ENCODE measurements around the gene CANT1.

The CANT1 gene

DNA sequence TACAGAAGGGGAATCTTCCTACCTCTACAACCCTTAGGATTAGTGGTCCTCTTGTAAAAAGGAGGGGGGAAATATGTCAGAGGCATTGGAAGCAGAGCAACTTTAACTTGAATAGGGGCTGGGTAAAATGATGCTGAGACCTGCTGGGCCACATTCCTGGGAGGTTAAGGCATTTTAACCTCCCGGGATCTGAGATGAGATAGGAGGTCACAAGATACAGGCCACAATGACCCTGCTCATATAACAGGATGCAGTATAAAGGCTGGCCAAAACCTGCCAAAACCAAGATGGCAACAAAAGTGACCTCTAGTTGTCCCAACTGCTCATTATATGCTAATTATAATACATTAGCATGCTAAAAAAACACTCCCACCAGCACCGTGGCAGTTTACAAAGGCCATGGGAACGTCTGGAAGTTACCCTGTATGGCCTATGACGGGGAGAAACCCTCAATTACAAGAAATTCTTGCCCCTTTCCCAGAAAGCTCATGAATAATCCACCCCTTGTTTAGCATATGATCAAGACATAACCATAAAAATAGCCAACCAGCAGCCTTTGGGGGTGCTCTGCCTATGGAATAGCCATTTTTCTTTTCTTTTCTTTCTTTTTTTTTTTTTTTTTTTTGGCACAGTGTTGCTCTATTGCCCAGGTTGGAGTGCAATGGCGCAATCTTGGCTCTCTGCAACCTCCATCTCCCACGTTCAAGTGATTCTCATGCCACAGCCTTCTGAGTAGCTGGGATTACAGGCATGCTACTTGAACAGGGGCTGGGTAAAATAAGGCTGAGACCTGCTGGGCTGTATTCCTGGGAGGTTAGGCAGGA lies 8.2 kb upstream of the CANT1 start:
- TF ChIP-seq TAF1 (IDR thresholded peaks at IDR 0.05; ENCODE audit: borderline replicate concordance, insufficient read depth, low read length) (no peak), POLR2AphosphoS5 (IDR thresholded peaks at IDR 0.05; ENCODE audit: low read depth, low read length) (no peak), REST (IDR thresholded peaks at IDR 0.05; ENCODE audit: insufficient read depth in 1 of 2, low read depth in 2 of 2, low read length in 2 of 2) (no peak), FOXP2 (optimal IDR thresholded peaks at IDR 0.05; ENCODE audit: borderline replicate concordance, extremely low read depth, extremely low read length, insufficient read depth) (no peak), SIN3A (IDR thresholded peaks at IDR 0.05; ENCODE audit: borderline replicate concordance, insufficient read depth, low read length) (no peak)

- no peak for TF ChIP-seq TAF1 (IDR thresholded peaks at IDR 0.05; ENCODE audit: borderline replicate concordance, insufficient read depth, low read length)
- no peak for TF ChIP-seq REST (IDR thresholded peaks at IDR 0.05; ENCODE audit: insufficient read depth in 1 of 2, low read depth in 2 of 2, low read length in 2 of 2)
- TF ChIP-seq POLR2AphosphoS5 (IDR thresholded peaks at IDR 0.05; ENCODE audit: low read depth, low read length) = no peak
- no peak for TF ChIP-seq FOXP2 (optimal IDR thresholded peaks at IDR 0.05; ENCODE audit: borderline replicate concordance, extremely low read depth, extremely low read length, insufficient read depth)
- no peak for TF ChIP-seq SIN3A (IDR thresholded peaks at IDR 0.05; ENCODE audit: borderline replicate concordance, insufficient read depth, low read length)
Measured at GRCh38 chr17:79014158-79014758, 4.7 kb upstream of the CANT1 start.

DNA sequence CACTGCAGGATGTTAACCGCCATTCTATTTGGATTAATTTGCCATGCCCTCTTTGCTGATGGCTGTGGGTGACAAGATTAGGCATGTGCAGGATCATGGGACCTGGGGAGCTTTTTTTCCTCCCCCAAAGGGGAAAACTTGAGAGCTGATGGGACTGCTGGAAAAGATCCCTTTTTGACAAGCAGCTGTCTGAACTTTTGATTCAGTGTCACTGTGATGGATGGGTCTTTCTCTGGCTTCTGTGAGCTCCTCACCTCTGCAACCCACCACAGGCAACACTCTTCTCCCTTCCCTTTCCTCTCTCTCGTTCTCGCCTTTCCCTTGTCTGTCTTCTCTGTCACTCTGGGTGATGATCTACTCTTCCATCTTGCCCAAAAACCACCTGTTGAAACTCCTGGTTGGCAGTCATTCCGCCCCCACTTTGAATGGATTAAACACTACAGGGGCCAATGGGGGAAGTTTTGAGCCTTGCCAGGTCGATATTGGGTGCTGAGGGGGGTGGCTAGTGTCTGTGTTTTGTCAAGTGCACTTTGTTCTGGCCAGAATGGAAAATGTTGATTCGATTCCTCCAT lies 3.1 kb upstream of the CANT1 start:
- TF ChIP-seq SIN3A (IDR thresholded peaks at IDR 0.05; ENCODE audit: borderline replicate concordance, insufficient read depth, low read length) = no peak
- TF ChIP-seq REST (IDR thresholded peaks at IDR 0.05; ENCODE audit: insufficient read depth in 1 of 2, low read depth in 2 of 2, low read length in 2 of 2) = no peak
- TF ChIP-seq FOXP2 (optimal IDR thresholded peaks at IDR 0.05; ENCODE audit: borderline replicate concordance, extremely low read depth, extremely low read length, insufficient read depth) = no peak
- TF ChIP-seq POLR2AphosphoS5 (IDR thresholded peaks at IDR 0.05; ENCODE audit: low read depth, low read length) = no peak
- TF ChIP-seq TAF1 (IDR thresholded peaks at IDR 0.05; ENCODE audit: borderline replicate concordance, insufficient read depth, low read length) = no peak

DNA sequence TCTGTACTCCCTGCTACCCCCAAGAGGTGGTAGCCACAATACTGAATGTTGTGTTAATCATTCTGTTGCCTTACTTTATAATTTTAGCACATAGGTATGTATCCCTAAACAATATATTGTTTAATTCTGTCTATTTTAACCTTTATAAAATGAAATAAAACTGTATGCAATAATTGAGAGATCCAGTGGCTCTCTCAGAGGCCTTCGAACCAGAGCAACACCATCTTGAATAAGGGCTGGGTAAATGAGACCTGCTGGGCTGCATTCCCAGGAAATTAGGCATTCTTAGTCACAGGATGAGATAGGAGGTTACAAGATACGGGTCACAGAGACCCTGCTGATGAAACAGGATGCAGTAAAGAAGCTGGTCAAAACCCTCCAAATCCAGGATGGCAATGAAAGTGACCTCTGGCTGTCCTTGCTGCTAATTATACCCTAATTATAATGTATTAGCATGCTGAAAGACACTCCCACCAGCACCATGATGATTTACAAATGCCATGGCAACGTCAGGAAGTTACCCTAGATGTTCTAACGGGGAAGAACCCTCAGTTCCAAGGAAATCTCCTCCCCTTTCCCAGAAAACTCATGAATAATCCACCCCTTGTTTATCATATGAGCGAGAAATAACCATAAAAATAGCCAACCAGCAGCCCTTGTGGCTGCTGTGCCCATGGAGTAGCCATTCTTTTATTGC lies 2.0 kb upstream of the CANT1 start:
- TF ChIP-seq REST (IDR thresholded peaks at IDR 0.05; ENCODE audit: insufficient read depth in 1 of 2, low read depth in 2 of 2, low read length in 2 of 2) (no peak), TAF1 (IDR thresholded peaks at IDR 0.05; ENCODE audit: borderline replicate concordance, insufficient read depth, low read length) (no peak), FOXP2 (optimal IDR thresholded peaks at IDR 0.05; ENCODE audit: borderline replicate concordance, extremely low read depth, extremely low read length, insufficient read depth) (no peak)
